ENCODE measurements around the gene ERC2.

ERC2 gene

DNA sequence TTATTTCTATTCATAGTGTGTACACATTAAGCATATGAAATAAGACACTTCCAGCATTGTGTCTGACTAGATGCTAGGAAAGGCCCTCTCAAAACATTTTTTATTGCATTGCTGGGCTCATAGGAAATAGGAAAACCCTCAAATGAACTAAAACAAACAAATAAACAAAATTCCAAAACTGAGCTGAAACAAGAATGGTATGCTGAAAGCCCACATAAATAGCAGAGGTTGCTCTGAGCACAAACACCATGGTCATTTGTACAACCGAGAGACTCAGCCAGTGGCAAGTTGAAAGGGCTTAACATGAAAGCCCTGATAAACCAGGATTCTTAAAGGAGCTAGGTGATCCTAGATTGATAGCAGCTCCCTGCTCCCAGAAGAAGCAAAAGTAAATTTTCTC lies 671.2 kb downstream of the ERC2 start:
- no peak for DNase-seq (ENCODE audit: low read depth, low spot score)

DNA sequence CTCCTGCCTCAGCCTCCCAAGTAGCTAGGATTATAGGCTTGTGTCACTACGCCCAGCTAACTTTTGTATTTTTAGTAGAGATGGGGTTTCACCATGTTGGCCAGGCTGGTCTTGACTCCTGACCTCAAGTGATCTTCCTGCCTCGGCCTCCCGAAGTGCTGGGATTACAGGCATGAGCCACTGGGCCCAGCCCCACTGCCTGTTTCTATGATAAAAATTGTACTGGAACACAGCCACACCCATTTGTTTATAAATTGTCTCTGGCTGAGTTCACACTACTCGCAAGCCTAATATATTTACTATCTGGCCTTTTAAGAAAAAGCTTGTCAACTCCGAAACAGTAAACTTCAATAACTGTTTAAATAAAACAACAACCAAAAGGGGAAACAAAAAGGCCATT lies 671.7 kb downstream of the ERC2 start:
- DNase-seq (ENCODE audit: low read depth, low spot score) = no peak

DNA sequence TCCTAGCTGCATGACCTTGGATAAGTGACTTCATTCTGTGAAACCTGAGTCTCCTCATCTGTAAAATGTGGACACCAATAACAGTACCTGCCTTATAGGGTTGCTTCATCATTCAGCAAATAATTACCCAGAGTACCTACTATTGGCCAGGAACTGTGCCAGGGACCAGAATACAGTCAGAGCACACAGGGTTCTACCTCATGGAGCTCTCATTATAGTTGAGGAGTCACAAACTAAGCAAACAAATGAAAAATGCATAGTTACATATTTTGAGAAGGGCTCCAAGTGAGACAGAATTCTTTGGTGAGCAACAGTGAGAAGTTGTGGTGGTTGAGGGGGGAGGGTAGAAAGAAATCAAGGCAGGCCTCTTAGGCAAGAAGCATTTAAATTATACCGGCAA lies 672.5 kb downstream of the ERC2 start:
- DNase-seq (ENCODE audit: low read depth, low spot score) = no peak

GRCh38 chr3:55795296-55795695 lies 673.0 kb downstream of the ERC2 start:
- DNase-seq (ENCODE audit: low read depth, low spot score) = no peak

DNA sequence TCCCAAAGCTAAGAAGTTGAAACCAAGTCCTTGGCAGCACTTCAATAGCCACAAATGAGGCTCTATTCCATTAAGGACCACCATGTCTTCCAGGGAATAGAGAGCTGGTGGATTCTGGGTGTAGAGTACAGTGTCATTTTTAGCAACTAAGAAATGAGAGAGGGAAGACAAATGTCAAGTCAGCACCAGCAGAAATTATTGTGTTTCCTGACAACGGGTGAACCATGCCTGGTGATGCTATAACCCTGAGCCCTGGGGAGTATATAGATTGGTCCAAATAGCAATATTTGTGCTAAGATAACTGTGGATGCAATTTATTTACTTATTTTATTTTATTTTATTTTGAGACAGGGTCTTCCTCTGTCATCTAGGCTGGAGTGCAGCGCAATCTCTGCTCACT lies 675.5 kb downstream of the ERC2 start:
- no peak for DNase-seq (ENCODE audit: low read depth, low spot score)

DNA sequence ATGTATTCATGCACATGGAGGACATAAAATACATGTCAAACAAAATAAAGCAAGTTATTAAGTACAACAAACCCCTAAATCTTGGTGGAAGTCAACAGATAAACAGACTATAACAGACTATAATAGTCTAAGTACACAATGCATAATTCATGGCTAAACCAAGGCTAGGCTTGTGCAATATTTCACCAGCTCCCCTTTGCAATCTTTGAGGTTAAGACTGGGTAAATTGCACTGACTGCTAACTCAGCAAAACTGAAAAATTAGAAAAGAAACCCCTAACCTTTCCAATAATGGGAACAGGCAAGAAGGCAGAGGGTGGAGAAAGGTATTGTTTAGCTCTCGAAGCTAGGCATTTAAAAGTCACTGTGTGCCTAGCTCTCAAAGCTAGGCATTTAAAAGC lies 676.3 kb downstream of the ERC2 start:
- no peak for DNase-seq (ENCODE audit: low read depth, low spot score)

- DNase-seq (ENCODE audit: low read depth, low spot score) = no peak
Observed at GRCh38 chr3:55790596-55791350, 677.5 kb downstream of the ERC2 start.

- DNase-seq (ENCODE audit: low read depth, low spot score) = no peak
Observed at GRCh38 chr3:55789516-55789915, 678.8 kb downstream of the ERC2 start.

- DNase-seq (ENCODE audit: low read depth, low spot score) = no peak
Observed at GRCh38 chr3:55782807-55783206, 685.5 kb downstream of the ERC2 start.

GRCh38 chr3:55782351-55782750 lies 685.9 kb downstream of the ERC2 start:
- DNase-seq (ENCODE audit: low read depth, low spot score) = no peak

DNA sequence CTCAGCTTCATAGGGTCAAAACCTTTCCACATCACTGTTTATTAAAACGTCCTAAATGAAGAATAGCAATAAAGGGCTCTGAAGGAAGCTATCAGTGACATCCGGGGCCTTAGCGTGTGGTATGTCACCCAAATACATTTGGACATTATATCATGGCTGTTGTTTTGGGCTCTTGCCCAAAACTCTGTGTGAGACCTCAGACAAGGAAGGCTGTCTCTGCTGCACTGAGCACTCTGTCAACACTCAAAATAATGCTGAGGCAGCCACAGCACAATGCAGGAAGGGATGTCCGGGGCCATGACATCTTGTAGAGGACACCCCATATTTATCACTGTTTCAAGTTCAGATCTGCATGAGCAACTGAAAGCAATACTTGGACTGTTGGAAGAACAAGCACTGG lies 687.4 kb downstream of the ERC2 start:
- no peak for DNase-seq (ENCODE audit: low read depth, low spot score)

- no peak for DNase-seq (ENCODE audit: low read depth, low spot score)
Observed at GRCh38 chr3:55779543-55779942, 688.7 kb downstream of the ERC2 start.

- DNase-seq (ENCODE audit: low read depth, low spot score) = no peak
Observed at GRCh38 chr3:55775366-55776154, 692.7 kb downstream of the ERC2 start.

DNA sequence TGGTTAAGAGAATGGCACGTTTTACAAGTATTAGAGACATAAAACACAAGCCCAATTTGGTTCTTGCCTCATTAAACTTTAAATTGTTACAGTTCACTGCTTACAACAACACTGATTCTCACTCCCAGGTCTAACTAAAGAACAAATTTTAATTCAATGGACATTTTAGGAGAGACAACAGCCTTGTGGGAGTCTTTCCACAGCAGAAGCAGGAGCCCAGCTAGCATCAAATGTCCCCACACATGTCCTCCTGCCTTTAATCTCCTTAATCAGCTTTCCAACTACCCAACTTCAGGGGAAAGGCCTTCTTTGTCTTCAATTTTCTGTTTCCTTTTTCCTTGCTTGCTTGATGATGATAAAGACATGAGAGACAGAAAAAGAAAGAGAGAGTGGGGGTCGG lies 693.4 kb downstream of the ERC2 start:
- no peak for DNase-seq (ENCODE audit: low read depth, low spot score)

GRCh38 chr3:55771503-55771902 lies 696.8 kb downstream of the ERC2 start:
- no peak for DNase-seq (ENCODE audit: low read depth, low spot score)

- DNase-seq (ENCODE audit: low read depth, low spot score) = no peak
Observed at GRCh38 chr3:55770077-55770476, 698.2 kb downstream of the ERC2 start.

DNA sequence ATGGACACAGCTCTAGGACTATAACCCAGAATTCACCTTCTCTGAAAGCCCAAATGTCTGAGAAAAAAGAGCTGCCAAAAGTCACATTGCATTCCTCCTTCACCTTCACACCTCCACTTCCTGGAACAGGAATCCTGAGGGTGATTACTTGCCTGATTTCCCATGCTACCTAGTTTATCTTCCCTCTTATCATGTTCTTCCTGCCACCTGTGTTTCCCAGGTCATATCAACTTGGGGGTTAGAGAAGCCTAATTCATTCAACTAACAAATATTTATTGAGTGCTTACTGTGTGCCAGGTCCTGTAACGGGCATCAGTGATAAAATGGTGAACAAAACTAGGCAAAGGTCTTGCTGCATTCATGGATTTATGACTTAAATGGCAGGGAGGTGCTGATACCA lies 701.5 kb downstream of the ERC2 start:
- no peak for DNase-seq (ENCODE audit: low read depth, low spot score)

DNA sequence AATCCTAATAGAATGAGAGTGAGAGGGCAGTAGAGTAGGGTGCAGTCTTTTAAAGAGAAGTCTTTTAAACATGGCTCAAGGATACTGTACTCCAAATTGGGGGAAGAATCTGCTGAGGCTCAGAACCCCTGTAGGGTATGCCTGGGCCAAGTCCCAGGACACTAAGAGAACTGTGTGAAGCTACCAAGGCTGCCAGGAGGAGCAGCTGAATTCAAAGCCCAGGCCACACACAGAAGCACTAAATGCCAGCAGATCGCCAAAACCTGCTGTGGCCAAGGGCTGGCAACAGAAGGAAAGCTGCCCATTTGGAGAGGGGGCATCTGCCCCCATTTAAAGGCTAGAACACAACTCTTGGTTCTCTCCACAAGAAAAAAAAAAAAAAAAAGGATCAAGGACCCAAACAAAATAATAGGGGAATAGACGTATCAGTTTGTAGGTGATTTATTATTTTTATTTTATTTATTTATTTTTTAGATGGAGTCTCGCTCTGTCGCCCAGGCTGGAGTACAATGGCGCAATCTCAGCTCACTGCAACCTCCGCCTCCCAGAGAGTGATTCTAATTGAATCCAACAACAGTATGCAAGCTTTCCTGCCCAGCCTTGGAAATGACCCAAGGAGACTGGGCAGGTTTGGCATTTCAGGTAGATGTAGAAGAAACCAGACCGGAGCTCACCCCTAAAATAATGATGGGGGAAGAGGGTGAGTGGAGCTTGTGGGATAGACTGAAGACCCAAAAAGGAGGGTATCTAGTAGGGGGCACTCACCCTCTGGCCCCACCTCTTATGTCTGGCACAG lies 702.2 kb downstream of the ERC2 start:
- DNase-seq (ENCODE audit: low read depth, low spot score) = no peak

GRCh38 chr3:55765398-55765797 lies 702.9 kb downstream of the ERC2 start:
- DNase-seq (ENCODE audit: low read depth, low spot score) = no peak

DNA sequence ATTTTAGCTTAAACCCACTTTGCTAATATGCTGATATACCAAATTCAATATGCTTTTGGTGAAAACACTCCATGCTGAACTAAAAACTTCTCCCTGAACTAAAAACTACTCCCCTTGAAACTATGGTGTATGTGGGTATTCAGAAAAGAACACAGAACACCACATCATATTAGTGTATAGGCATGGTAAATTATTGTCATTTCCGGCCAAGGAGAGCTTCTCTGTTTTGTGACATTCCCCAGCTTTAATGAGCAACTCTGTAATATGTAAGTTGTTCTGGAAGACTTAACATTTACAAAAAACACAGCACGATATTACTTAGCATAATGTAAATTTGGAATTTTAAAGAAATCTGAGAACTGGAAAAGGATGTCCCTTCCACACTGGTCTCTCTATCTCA lies 711.3 kb downstream of the ERC2 start:
- DNase-seq (ENCODE audit: low read depth, low spot score) = no peak

DNA sequence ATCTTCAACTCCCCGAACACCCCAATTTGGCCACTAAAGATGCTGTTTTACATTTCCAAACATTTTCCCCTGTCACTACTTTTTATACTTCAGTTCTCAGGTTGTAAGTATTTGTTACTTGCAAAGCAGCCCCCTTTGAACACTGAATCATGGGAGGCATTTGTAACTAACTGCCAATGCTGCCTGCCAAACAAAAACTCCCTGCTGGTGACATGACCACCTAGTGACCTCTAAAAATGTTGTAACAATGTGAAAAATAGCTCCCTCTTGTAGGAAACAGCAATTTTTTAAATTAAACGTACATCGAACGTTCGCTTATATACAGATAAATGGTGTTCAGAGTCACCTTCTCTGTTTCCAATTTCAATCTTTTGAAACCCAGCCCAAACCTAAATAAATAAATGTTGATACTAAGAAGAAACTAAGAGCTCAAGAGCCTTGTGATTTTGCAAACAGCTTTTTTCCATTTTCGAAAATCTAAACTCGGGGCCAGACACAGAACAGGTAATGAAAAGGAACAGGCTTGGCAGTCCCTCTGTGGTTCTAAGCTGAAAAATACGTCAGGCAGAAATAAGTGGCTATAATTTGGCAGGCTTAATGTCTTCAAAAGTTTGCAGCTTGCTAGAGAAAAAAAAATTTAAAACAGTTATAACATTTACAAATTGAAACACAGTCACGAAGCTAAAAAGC lies 712.6 kb downstream of the ERC2 start:
- DNase-seq (ENCODE audit: low read depth, low spot score) = no peak

GRCh38 chr3:55752911-55753310 lies 715.4 kb downstream of the ERC2 start:
- DNase-seq (ENCODE audit: low read depth, low spot score) = no peak
